Heart left ventricle (tissue), 13 donors: ENCODE measurements around the gene CHST7.

Experiments
- CTCF ChIP-seq, 12 donors: fragments of 200-600 bp; sonication (generic) in 4 of 12; IDR thresholded peaks; one replicate each; pipeline versions ENCODE4 v1.5.0 to v1.8.0; 2018 to 2022; ENCODE audit warnings: antibody characterized with exemption in 12 of 12, mild to moderate bottlenecking in 5 of 12
- POLR2A ChIP-seq, 2 donors: fragments of 450-650 bp; IDR thresholded peaks; one replicate each; pipeline ENCODE4 v1.6.1; 2017; ENCODE audit warnings: antibody characterized with exemption in 2 of 2, mild to moderate bottlenecking in 2 of 2, moderate library complexity in 2 of 2
- donor health status: ischemic (EF 13 %, LVEDD 7.1; RV severe dilation, severe dysfunction).
- donor health status: DM: no; HTN: yes; CAD: no.
- donor health status: DM: no; HTN: no; CAD: no.
- donor health status: ischemic (EF 25% LVEDD 6.9; RV normal size, moderate dysfunction).
- donor health status: ischemic (EF 25% LVEDD 5.7; RV mildly dilated, moderate dysfunction).
- donor health status: ischemic (EF 35%, LVEDD 5.7; RV mildly dilated, moderate dysfunction).
- donor health status: nonischemic (EF 11% LVEDD 7.7; RV severe dilation, severe dysfunction).
- donor health status: DM: yes; HTN: yes; CAD: no.
- donor health status: PGD.
- donor health status: ischemic (EF 29% LVEDD 5.4; RV normal size, mild dysfunction).
- donor health status: nonischemic (EF 23%, LVEDD 6.1; RV moderate dilation, normal function).

DNA sequence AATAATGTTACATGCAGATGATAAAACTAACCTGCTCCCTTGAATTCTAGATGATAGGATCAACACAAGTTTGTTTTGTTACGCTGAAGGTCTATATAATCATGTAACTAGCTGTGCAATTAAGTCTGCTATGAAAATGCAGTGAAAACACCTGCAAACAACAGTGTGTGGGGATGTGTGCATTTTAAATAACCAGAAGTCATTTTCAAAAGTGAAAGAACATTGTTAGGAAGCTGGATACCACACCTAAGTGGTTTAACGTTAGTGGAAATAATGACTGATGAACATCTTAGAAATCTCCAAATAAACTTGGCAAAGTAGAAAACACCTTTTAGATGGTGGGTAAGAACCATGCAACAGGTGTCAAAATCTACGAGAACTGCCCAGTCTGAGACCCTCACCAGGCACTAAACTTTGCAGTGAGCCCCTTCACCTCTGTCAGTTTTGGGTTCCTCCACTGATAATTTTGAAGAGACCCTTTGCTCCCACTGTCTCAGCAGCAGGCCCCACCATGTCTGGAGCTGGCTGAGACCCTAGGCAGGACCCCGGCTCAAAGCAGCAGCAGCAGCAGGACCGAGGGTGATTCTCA lies 36.6 kb downstream of the CHST7 start:
- TF ChIP-seq CTCF (IDR thresholded peaks at IDR 0.05) (no peak), POLR2A (IDR thresholded peaks at IDR 0.05) (no peak)
